Keratinocyte (primary cell): ENCODE measurements around the gene NCAM2. TPM values are rescaled to one million over a fixed set of nuclear protein-coding genes. Genes with fewer than 3 reads are reported as not detected.

Experiments used
- DNase-seq: peaks from one replicate; pipeline ENCODE4 v3.0.0-alpha.2; 2011; ENCODE audit warnings: low read depth, missing footprints, low spot score
- FAIRE-seq: peaks from 2 replicates; lab custom pipeline; 2011; peaks lifted over from hg19 to GRCh38; lab: Jason Lieb, UNC
- H2AFZ ChIP-seq: 2 replicates; pipeline ENCODE4 v1.6.0; 2012; ENCODE audit warnings: low read length, control low read depth, inconsistent platforms; ENCODE audit not compliant: control insufficient read depth
- H3K27ac ChIP-seq: 2 replicates; pipeline ENCODE4 v1.5.1; 2011; ENCODE audit warnings: low read length; ENCODE audit not compliant: control insufficient read depth, insufficient read depth
- H3K27me3 ChIP-seq: 3 replicates; pipeline ENCODE4 v1.6.0; 2011; ENCODE audit warnings: low read length; ENCODE audit not compliant: control insufficient read depth, insufficient read depth; ENCODE audit errors: extremely low read depth
- H3K36me3 ChIP-seq, 2 experiments: 2 replicates in 1 of 2; 3 replicates in 1 of 2; pipeline ENCODE4 v1.5.1; 2011; ENCODE audit warnings: low read length in 2 of 2, mild to moderate bottlenecking in 1 of 2; ENCODE audit not compliant: control insufficient read depth in 2 of 2, insufficient read depth in 2 of 2; ENCODE audit errors: extremely low read depth in 1 of 2
- H3K4me1 ChIP-seq: 3 replicates; pipeline ENCODE4 v1.5.1; 2011; ENCODE audit warnings: low read length; ENCODE audit not compliant: control insufficient read depth, insufficient read depth; ENCODE audit errors: extremely low read depth
- H3K4me2 ChIP-seq: 3 replicates; pipeline ENCODE4 v1.6.0; 2011; ENCODE audit warnings: low read depth, low read length; ENCODE audit not compliant: control insufficient read depth, insufficient read depth; ENCODE audit errors: extremely low read depth
- H3K4me3 ChIP-seq, 3 experiments: fragments of 200-600 bp in 1 of 3; sonication (generic) in 1 of 3; 2 replicates in 2 of 3; 3 replicates in 1 of 3; pipeline ENCODE4 v1.5.1; 2011 to 2016; ENCODE audit warnings: low read length in 3 of 3, mild to moderate bottlenecking in 3 of 3, control low read depth in 2 of 3, inconsistent platforms in 1 of 3, low read depth in 1 of 3, mixed read lengths in 1 of 3, mixed run types in 1 of 3, moderate library complexity in 1 of 3; ENCODE audit not compliant: control insufficient read depth in 2 of 3, insufficient read depth in 2 of 3; ENCODE audit errors: extremely low read depth in 1 of 3
- H3K79me2 ChIP-seq: 2 replicates; pipeline ENCODE4 v1.6.0; 2012; ENCODE audit warnings: low read length; ENCODE audit not compliant: control insufficient read depth, insufficient read depth
- H3K9ac ChIP-seq: 3 replicates; pipeline ENCODE4 v1.6.0; 2011; ENCODE audit warnings: low read length; ENCODE audit not compliant: control insufficient read depth, insufficient read depth; ENCODE audit errors: extremely low read depth
- H3K9me1 ChIP-seq: 3 replicates; pipeline ENCODE4 v1.6.0; 2011; ENCODE audit warnings: low read length; ENCODE audit not compliant: control insufficient read depth, insufficient read depth; ENCODE audit errors: extremely low read depth
- H3K9me3 ChIP-seq: 2 replicates; pipeline ENCODE4 v1.5.1; 2012; ENCODE audit warnings: low read depth, low read length; ENCODE audit not compliant: control insufficient read depth
- H4K20me1 ChIP-seq: 3 replicates; pipeline ENCODE4 v1.6.0; 2011; ENCODE audit warnings: low read length; ENCODE audit not compliant: control insufficient read depth, insufficient read depth; ENCODE audit errors: extremely low read depth
- CTCF ChIP-seq, 3 experiments: IDR thresholded peaks in 1 of 3; conservative IDR thresholded peaks in 1 of 3; optimal IDR thresholded peaks in 1 of 3; 2 replicates in 2 of 3; 3 replicates in 1 of 3; pipeline versions ENCODE3 to v1.5.1; 2011; ENCODE audit warnings: low read length in 3 of 3, mild to moderate bottlenecking in 3 of 3, moderate library complexity in 2 of 3, control low read depth in 1 of 3, inconsistent platforms in 1 of 3; ENCODE audit not compliant: insufficient read depth in 2 of 3; ENCODE audit errors: extremely low read depth in 1 of 3
- EZH2 ChIP-seq: IDR thresholded peaks from one replicate; pipeline ENCODE4 v1.6.1; 2012; ENCODE audit warnings: inconsistent platforms, mild to moderate bottlenecking, low read length, moderate library complexity
- dilution Hi-C: fragments of 300-500 bp; cut with MboI; formaldehyde crosslinking; loops from one replicate; pipeline ENCODE4 v1.7.0; 2020; ENCODE audit warnings: low sequenced_read_pairs; ENCODE audit not compliant: extremely low pct_ligation_motif_present
- polyA plus RNA-seq, 5 experiments: library from polyadenylated mRNA; depleted of rRNA in 3 of 5; stranded (reverse) in 3 of 5; stranded (forward) in 1 of 5; unstranded in 1 of 5; fragments of >200 nt; gene quantifications; 1 replicate in 1 of 5; 2 replicates in 3 of 5; 3 replicates in 1 of 5; pipeline versions ENCODE4 v1.2.1 to v1.2.3, GENCODE V29; 2011 to 2012; ENCODE audit warnings: missing spikeins in 2 of 5, low read depth in 1 of 5, low replicate concordance in 1 of 5

Gene NCAM2
- polyA plus RNA-seq, 1 donor (not counting 4 experiments of a cell fraction or from before 2014, with no cell fraction given): 0.16 TPM

- Histone ChIP-seq H3K27ac (no peak overlapping the region), H2AFZ (no peak overlapping the region), H3K79me2 (no peaks in the 10 kb centered on the region), H3K36me3 (no peaks in the 10 kb centered on the region), H4K20me1 (no peaks in the 10 kb centered on the region), H3K4me1 (no peaks in the 10 kb centered on the region), H3K4me3 (no peak overlapping the region), H3K4me2 (no peak overlapping the region), H3K9me3 (no peaks in the 10 kb centered on the region), H3K9me1 (no peaks in the 10 kb centered on the region), H3K27me3 (no peaks in the 10 kb centered on the region), H3K9ac (no peak overlapping the region)
- dilution Hi-C loops: no loop called here
- no peak for TF ChIP-seq EZH2
- no peak for TF ChIP-seq CTCF (optimal IDR thresholded peaks at IDR 0.05 in 1 of 3, IDR thresholded peaks at IDR 0.05 in 1 of 3, conservative IDR thresholded peaks at IDR 0.05 in 1 of 3; ENCODE audit: extremely low read depth in 1 of 3, insufficient read depth in 2 of 3, low read length in 3 of 3)
- no peak for DNase-seq
- FAIRE-seq: no peak
Observed at GRCh38 chr21:21233051-21233450, 234.8 kb downstream of the NCAM2 start.

- no peak overlapping the region for H3K4me3 ChIP-seq
- no peaks in the 10 kb centered on the region for H3K27me3 ChIP-seq
- H3K27ac ChIP-seq: no peak overlapping the region
- FAIRE-seq (no peak), DNase-seq (no peak)
- TF ChIP-seq CTCF (optimal IDR thresholded peaks at IDR 0.05 in 1 of 3, IDR thresholded peaks at IDR 0.05 in 1 of 3, conservative IDR thresholded peaks at IDR 0.05 in 1 of 3; ENCODE audit: extremely low read depth in 1 of 3, insufficient read depth in 2 of 3, low read length in 3 of 3): no peak
- no peak for TF ChIP-seq EZH2
- H4K20me1 ChIP-seq: no peaks in the 10 kb centered on the region
- no peaks in the 10 kb centered on the region for H3K79me2 ChIP-seq
- dilution Hi-C loops: no loop called here
- H3K9me3 ChIP-seq: no peaks in the 10 kb centered on the region
- H3K9me1 ChIP-seq: no peaks in the 10 kb centered on the region
- H3K4me2 ChIP-seq: no peak overlapping the region
- H2AFZ ChIP-seq: no peak overlapping the region
- H3K9ac ChIP-seq: no peak overlapping the region
- no peaks in the 10 kb centered on the region for H3K4me1 ChIP-seq
- H3K36me3 ChIP-seq: no peaks in the 10 kb centered on the region
Observed at GRCh38 chr21:21236996-21237395, 238.8 kb downstream of the NCAM2 start.
